ENCODE data around the gene S100Z.
"Not testable (repeated sequence)": the region's sequence is repeated elsewhere in the genome, so short reads cannot be mapped to it uniquely, and the experiment has no call there.

Gene S100Z

DNA sequence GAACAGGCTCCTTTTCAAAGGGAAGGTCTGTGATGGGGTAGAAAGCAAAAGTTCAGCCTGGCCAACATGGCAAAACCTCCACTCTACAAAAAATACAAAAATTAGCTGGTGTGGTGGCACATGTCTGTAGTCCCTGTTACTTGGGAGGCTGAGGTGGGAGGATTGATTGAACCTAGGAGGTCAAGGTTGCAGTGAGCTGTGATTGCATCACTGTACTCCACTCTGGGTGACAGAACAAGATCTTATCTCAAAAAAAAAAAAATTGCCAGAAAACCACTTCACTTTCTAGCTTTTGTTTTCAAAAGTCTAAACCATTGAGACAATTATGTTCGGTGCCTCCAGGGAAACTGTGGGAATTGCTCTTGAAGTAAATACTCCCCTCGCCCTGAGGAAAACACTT lies 43.5 kb downstream of the S100Z start:
- intact Hi-C loops (cut with DNase I; ENCODE audit: low total_unique reads): no loop called here

DNA sequence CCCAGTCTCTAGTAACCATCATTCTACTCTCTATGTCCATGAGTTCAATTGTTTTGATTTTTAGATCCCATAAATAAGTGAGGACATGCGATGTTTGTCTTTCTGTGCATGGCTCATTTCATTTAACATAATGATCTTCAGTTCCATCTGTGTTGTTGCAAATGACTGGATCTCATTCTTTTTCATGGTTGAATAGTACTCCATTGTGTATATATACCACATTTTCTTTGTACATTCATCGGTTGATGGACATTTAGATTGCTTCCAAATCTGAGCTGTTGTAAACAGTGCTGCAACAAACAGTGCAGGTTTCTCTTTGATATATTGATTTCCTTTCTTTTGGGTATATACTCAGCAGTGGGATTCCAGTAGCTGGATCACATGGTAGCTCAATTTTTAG lies 46.4 kb downstream of the S100Z start:
- Histone ChIP-seq H3K36me3 (no peaks in the 10 kb centered on the region), H3K27ac (no peak overlapping the region), H3K4me1 (no peaks in the 10 kb centered on the region), H3K27me3 (no peaks in the 10 kb centered on the region), H3K9me3 (peaks cover 3 to 19% (median 17%) of the 10 kb centered on the region in 3 donors), H3K4me3 (no peak overlapping the region)
- TF ChIP-seq, protein P1, sequence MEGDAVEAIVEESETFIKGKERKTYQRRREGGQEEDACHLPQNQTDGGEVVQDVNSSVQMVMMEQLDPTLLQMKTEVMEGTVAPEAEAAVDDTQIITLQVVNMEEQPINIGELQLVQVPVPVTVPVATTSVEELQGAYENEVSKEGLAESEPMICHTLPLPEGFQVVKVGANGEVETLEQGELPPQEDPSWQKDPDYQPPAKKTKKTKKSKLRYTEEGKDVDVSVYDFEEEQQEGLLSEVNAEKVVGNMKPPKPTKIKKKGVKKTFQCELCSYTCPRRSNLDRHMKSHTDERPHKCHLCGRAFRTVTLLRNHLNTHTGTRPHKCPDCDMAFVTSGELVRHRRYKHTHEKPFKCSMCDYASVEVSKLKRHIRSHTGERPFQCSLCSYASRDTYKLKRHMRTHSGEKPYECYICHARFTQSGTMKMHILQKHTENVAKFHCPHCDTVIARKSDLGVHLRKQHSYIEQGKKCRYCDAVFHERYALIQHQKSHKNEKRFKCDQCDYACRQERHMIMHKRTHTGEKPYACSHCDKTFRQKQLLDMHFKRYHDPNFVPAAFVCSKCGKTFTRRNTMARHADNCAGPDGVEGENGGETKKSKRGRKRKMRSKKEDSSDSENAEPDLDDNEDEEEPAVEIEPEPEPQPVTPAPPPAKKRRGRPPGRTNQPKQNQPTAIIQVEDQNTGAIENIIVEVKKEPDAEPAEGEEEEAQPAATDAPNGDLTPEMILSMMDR (IDR thresholded peaks at IDR 0.05): no peak
- DNase-seq: no peak
- intact Hi-C loops (cut with DNase I; ENCODE audit: low total_unique reads): no loop called here

More for the DNA sequence above, 43.5 kb downstream of the S100Z start:
- H3K27ac ChIP-seq: no peak overlapping the region
- DNase-seq: no peak
- H3K36me3 ChIP-seq: no peaks in the 10 kb centered on the region
- no peaks in the 10 kb centered on the region for H3K27me3 ChIP-seq
- H3K9me3 ChIP-seq: peaks cover 0 to 10% (median 7%) of the 10 kb centered on the region in 3 donors
- TF ChIP-seq, protein P1 (IDR thresholded peaks at IDR 0.05): no peak
- no peak overlapping the region for H3K4me3 ChIP-seq
- no peaks in the 10 kb centered on the region for H3K4me1 ChIP-seq

DNA sequence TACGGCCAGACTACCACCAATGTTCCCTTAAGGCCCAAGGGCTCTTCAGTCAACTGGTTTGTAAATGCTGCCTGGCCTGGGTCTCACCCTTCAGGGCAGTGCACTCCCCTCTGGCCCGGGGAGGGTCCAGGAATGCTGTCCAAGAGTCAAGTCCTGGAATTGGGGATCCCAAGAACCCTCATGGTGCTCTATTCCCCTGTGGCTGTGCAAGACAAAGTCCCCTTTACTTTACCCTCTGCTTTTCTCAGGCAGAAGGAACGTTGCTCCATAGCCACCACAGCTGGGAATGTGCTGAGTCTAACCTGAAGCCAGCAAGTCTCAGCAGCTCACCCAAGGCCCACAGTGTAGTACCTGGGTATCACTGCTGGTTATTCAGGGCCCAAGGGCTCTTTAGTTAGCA lies 51.7 kb downstream of the S100Z start:
- no peak for DNase-seq
- TF ChIP-seq, protein P1 (IDR thresholded peaks at IDR 0.05): no peak
- H3K4me1 ChIP-seq: no peaks in the 10 kb centered on the region
- no peak overlapping the region for H3K27ac ChIP-seq
- peaks cover 3 to 30% (median 28%) of the 10 kb centered on the region in 3 donors for H3K9me3 ChIP-seq
- H3K4me3 ChIP-seq: no peak overlapping the region
- intact Hi-C loops (cut with DNase I; ENCODE audit: low total_unique reads): no loop called here
- H3K36me3 ChIP-seq: no peaks in the 10 kb centered on the region
- H3K27me3 ChIP-seq: no peaks in the 10 kb centered on the region

DNA sequence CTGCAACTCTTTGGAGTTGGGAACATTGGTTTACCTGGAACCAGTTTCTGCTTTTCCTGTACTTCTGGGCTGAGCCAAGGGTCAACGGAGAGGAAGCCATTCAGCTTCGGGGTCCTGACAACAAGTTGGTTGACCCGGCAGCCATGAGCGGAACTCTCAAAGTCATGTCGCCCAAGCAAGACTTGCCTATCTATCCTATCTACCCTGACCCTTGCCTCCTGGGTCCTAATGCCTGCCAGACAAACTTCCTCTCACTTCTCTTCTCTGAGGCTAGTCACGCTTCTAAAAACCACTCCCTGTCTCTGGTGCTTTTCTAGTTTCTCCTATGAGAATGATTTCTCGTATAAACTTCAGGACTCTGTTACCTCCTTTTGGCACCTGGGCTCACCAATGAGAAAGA lies 58.4 kb downstream of the S100Z start:
- TF ChIP-seq, protein P1 (IDR thresholded peaks at IDR 0.05): no peak
- Histone ChIP-seq H3K27me3 (no peaks in the 10 kb centered on the region), H3K4me1 (no peaks in the 10 kb centered on the region), H3K36me3 (no peaks in the 10 kb centered on the region), H3K4me3 (no peak overlapping the region), H3K27ac (no peak overlapping the region), H3K9me3 (no peaks in the 10 kb centered on the region)
- intact Hi-C loops (cut with DNase I; ENCODE audit: low total_unique reads): no loop called here
- no peak for DNase-seq

DNA sequence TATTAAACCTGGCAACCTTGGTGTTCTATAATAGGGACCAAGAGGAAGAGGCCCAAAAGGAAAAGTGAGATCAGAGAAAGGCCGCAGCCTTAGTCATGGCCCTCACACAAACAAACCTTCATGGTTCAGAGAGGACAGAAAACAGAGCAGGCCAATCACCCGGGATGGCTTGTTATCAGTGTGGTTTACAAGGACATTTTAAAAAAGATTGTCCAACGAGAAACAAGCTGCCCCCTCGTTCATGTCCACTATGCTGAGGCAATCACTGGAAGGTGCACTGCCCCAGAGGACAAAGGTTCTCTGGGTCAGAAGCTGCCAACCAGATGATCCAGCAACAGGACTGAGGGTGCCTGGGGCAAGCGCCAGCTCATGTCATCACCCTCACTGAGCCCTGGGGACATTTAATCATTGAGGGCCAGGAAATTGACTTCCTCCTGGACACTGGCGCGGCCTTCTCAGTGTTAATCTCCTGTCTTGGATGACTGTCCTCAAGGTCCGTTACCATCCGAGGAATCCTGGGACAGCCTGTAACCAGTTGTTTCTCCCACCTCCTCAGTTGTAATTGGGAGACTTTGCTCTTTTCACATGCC lies 60.6 kb downstream of the S100Z start:
- DNase-seq; intact Hi-C loops (cut with DNase I; ENCODE audit: low total_unique reads); H3K4me1 ChIP-seq; H3K9me3 ChIP-seq; H3K27ac ChIP-seq; H3K36me3 ChIP-seq; H3K4me3 ChIP-seq; H3K27me3 ChIP-seq: not testable (repeated sequence)

DNA sequence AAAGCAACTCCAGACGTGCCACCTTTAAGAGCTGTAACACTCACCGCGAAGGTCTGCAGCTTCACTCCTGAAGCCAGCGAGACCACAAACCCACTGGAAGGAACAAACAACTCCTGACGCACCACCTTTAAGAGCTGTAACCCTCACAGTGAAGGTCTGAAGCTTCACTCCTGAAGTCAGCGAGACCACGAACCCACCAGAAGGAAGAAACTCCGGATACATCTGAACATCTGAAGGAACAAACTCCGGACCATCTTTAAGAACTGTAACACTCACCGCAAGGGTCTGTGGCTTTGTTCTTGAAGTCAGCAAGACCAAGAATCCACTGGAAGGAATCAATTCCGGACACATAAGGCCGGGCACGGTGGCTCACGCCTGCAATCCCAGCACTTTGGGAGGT lies 64.9 kb downstream of the S100Z start:
- DNase-seq; intact Hi-C loops (cut with DNase I; ENCODE audit: low total_unique reads); H3K36me3 ChIP-seq; H3K4me3 ChIP-seq; H3K9me3 ChIP-seq; H3K4me1 ChIP-seq; H3K27me3 ChIP-seq; H3K27ac ChIP-seq: not testable (repeated sequence)

DNA sequence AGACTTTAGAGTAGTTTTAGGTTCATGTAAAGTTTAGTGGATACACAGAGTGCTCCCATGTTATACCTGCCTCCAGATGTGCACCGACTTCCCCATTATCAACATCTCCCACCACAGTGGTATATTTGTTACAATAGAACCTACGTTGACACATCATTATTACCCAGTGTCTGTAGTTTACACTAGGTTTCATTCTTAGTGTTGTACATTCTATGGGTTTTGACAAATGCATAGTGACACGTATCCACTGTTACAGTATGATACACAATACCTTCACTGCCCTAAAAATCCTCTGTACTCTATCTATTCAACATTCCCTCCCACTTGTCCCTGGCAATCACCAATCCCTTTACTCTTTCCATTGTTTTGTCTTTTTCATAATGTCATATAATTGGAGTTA lies 68.7 kb downstream of the S100Z start:
- DNase-seq: no peak
- Histone ChIP-seq H3K36me3 (no peaks in the 10 kb centered on the region), H3K27ac (no peak overlapping the region), H3K4me3 (no peak overlapping the region), H3K4me1 (no peaks in the 10 kb centered on the region), H3K9me3 (no peaks in the 10 kb centered on the region), H3K27me3 (no peaks in the 10 kb centered on the region)
- TF ChIP-seq, protein P1 (IDR thresholded peaks at IDR 0.05): no peak
- intact Hi-C loops (cut with DNase I; ENCODE audit: low total_unique reads): no loop called here

Data from tibial artery (tissue), 4 donors.